Activated naive CD4-positive, alpha-beta T cell treated with Interleukin-2 at 50 U/mL for 16 hours (primary cell): ENCODE measurements around the gene CLEC16A.

Source experiments
- DNase-seq: peaks from one replicate; pipeline ENCODE4 v3.0.0-alpha.2; 2020

CLEC16A gene

GRCh38 chr16:11128211-11129141, 184.1 kb downstream of the CLEC16A start:
- DNase-seq = no peak

DNA sequence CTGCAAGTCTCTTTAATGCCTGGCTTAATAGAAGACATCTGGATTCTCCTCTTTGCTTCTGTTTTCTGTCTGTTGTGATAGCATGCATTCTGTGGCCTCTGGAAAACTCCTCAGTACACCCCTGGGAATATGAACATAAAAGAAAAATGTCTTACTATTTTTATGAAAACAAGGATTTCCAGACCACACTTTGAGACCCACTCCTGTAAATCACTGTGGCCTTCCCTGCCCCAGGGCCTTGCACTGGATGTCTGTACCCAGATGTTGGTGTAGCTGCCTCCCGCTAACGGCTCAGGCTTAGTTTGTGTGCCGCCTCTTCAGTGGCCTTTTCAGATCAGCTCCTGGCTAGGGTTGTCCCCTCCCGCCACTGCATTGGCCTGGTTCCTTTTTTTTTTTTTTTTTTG, 185.0 kb downstream of the CLEC16A start:
- no peak for DNase-seq

DNA sequence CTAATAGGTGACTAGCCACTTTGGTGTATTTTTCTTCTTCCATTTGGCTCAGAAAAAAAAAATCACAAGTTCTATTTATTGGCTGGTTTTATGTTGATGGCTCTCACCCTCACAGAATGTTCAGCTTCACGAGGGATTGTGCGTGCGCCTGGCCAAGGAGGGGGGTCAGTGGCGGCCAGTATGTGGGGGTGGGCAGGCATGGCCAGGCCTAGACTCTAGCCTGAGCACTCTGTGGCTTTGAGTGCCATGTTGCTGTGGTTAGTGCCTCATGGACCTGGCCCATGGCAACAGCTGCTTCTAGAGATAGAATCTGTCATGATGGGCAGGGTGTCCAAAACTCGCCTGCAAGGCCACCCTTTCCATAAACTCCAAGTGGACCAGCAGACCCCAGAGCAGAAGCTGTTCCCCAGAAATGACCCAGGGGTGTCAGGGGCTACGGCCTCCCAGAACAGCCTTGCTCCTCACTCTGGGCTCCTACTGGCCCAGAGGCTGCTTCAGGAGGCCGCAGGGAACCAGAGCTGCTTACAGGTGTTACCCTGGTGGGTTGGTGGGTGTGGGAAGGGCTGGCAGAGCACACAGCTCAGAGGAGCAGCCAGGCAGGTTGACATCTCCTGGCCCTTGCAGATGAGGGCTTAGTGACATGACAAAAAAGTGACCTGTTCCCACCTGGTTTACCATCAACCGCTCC, 186.8 kb downstream of the CLEC16A start:
- DNase-seq = no peak

GRCh38 chr16:11131706-11132105, 187.3 kb downstream of the CLEC16A start:
- no peak for DNase-seq

DNA sequence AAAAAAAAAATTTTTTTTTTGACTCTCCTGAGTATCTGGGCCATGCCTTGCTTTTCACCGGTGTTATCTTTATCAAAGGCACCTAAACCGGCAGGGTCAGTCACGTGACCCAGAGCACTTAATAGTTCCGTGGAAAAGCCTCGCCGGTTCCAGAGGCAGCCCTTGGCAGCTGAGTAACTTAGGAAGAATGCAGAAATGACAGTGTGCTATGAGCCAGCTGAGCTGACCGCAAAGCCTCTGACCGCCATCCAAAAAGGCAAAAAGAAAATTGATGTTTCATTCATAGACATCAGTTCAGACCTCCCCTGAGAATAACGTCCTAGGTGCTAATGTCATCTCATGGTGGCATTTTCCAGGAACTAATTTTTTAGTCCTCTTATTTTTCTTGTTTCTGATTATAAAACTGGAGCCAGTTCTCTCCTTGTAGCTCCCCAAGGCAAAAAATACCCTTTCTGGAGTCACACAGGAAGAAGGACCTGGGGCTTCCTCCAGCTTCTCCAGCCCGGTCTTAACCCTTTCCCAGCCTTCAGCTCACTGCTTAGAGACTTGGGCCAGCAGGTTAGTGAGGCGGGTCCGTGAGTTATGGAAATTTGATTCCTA, 189.1 kb downstream of the CLEC16A start:
- no peak for DNase-seq

DNA sequence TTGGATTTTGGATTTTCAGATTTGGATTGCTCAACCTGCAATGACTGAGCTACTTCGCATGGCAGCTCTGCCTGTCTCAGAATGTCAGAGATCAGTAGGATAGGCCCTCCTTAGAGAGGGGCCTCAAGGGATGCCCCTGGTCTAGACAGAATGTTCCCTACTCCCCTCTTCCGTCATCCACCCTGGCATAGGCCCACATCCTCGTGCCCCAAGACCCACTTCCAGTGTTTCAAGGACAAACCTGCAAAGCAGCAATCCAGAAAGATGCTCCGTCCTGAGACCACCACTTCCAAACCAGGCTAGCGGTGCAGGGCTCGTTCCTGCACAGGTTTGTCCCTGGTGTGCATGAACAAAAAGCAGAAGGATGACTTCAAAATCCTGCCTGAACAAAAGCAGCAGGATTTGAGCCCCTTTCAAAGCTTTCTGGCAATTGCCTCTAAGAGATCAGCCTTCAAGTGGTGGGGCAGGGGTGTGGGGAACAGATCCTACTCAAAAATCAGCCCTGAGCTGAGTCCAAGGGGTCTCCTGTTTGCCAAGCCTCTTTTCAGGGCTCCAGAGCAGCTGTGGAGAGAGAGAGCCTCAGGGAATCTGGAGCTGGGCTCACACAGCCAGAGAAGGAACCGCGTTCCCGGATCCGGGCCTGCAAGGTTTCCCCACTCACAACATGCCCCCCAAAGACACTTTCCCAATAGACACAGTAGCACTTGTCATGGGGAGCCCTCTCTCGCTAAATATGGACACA, 190.5 kb downstream of the CLEC16A start:
- DNase-seq = no peak

DNA sequence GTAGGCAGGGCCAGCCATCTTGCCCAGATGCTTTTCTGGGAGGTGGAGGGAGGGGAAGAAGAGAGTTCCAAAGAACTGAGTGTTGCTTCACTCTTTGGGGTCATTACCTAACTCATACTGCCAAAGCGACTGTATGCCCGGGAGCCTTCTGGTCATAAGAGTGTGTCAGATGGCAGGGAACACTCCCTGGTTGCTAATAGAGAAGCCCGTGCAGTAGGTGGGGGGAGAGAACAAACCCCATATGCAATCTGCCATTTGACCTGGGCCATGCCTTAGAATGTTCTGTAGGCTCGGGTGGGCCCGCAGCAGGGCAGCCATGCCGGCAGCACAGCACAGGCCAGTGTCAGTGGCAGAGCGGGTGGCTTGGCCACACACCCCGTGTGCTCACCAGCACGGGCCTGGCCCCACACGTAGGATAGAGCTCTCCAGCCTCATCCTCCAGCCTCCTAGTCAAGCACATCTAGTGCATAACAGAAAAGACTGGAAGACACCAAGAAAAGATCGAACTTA, 191.2 kb downstream of the CLEC16A start:
- no peak for DNase-seq

- no peak for DNase-seq
Measured at GRCh38 chr16:11136600-11136999, 192.2 kb downstream of the CLEC16A start.

GRCh38 chr16:11138022-11138768, 193.8 kb downstream of the CLEC16A start:
- no peak for DNase-seq

DNA sequence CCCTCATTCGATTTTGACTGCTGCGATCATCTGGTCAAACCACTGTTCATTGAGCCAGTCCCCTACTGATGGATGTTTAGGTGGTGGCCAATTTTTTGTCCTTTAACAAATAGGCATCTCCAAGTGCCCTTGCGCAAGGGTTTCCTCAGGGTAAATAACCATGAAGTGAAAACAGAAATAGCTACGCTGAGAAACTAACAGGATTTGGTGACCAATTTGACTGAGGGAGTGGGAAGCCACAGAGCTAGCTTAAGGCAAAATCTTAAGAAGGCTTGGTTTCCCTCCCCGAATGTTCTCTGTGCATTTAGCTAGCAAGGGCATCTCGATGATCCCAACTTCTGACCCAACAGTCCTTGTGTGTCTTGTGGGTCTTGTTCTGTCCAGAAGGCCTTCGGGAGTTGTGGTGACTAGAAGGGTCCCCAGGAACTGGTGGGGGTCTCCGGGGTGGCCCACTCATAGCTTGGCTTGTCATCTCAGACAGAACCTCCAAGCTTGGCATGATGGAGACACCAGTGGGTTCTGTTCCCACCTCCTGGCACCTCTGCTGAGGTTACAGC, 194.5 kb downstream of the CLEC16A start:
- DNase-seq = no peak

- no peak for DNase-seq
Measured at GRCh38 chr16:11139326-11140097, 195.1 kb downstream of the CLEC16A start.

DNA sequence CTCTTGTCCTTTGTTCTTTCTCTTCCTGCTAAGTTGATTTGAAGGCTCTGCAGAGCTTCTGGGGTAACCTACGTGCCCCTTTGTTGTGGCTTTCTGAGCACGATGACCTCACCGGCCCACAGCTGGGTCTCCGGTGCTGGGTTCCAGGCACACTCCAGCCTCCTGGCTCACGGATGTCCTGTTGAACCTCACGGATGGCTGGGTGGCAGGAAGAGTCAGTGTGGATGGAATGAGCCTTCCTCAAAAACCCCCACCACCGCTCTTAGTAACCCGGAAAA, 195.7 kb downstream of the CLEC16A start:
- peak; percentile 12 for DNase-seq

DNA sequence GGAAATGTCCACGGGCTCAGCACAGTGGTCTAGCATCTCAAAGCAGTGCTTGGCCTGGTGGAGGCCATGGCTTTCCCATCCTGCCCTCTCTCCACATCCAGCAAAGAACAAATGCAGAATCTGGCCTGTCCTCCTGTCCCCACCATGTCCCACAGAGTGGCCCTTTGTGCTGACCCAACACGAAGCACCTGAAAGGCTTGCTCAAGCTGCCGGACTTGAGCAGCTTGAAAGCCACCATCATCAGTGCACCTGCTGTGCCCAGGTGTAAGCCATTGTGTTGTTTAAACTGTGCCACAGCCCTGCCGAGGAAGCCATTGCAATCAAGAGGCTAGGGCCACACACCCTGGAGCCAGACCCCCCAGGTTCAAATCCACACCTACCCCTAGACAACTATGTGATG, 196.1 kb downstream of the CLEC16A start:
- DNase-seq = no peak

DNA sequence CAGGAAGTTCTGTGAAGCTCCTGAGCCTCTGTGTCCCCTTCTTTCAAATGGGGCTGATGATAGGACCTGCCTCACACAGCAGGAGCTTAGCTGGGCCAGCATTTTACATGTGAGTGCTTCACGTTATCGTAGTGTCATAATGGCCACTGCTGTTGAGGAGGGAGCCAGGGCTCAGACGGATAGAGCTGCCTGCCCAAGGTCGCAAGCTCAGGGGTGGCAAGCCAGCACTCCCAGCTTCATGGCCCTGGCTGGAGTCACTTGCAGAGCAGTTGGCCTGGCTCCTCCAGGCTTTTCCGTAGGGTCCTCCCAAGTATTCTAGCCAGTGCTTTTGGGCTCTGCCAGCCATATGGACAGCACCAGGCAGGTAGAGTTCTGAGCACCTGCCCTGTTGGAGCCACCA, 196.5 kb downstream of the CLEC16A start:
- DNase-seq = no peak

GRCh38 chr16:11141409-11142260, 197.3 kb downstream of the CLEC16A start:
- no peak for DNase-seq

DNA sequence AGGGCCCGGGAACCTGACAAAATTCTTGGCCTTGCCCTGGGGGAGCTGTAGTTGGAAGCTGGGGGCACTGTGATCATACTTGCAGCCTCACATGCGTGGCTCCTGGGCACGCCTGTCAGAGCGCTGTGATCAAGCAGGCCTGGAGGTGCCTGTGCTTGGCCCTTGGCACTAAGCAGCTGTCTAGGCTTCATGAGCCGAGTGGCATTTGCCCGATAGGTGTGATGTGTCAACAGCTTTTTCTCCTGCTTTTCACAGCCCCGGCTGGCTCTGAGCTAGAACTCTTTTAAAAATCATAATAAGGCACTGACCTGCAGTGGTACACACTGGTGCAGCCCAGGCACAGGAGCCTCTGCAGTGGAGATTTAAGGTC, 197.9 kb downstream of the CLEC16A start:
- no peak for DNase-seq

- DNase-seq = no peak
Measured at GRCh38 chr16:11142951-11143350, 198.6 kb downstream of the CLEC16A start.

DNA sequence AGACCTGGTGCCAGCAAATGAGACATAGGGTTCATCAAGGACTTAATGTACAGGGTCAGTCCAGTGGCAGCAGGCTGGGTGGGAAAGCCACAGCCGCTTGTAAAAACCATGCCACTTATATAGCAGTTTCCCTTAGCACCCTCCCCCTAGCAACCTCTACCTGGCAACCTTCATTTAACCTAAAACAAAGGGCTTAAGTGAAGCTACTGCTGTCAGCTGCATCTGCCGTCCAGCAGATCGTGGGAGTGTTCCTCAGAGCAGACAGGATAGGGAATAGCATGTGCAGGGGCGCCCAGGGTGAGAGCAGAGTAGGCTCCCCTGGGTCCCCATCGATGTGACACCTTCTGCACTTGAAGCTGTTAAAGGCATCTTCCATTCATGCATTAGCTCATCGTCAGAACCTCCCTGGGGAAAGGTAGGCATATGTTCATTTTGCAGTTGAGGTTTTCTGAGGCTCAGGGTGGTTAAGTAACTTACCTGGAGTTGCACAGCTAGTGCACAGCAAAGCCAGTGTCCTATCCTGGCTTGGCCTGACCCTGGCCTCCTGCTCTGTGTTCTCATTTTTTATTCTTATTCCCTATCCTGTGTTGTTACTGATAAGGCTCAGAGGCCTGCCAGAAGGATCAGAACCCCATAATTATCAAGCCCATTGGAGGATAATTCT, 199.1 kb downstream of the CLEC16A start:
- no peak for DNase-seq

DNA sequence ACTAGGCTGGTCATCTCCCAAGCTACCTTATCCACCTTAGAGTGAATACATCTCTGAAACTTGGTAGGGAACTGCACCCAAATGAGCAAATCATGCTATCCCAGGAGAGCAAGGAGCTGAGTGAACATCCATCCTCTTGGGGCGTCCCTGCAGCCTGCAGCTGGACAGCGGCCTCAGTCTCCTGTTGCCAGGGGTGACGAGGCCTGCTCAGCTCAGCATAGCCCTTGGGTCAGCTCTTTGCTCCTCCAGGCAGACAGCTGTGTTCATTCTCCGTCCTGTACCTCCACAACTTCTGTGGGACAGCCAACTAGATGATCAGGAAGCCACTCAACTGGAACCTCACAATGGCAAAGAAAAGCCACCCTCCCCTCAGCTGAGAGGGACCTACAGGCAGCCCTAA, 199.8 kb downstream of the CLEC16A start:
- no peak for DNase-seq
